ENCODE measurements around the gene PIK3R4. TPM values are rescaled to one million over a fixed set of nuclear protein-coding genes. Genes with fewer than 3 reads are reported as not detected.

The PIK3R4 gene
- total RNA-seq, 2 experiments from 2014 or later = 34.3 to 34.9 TPM

DNA sequence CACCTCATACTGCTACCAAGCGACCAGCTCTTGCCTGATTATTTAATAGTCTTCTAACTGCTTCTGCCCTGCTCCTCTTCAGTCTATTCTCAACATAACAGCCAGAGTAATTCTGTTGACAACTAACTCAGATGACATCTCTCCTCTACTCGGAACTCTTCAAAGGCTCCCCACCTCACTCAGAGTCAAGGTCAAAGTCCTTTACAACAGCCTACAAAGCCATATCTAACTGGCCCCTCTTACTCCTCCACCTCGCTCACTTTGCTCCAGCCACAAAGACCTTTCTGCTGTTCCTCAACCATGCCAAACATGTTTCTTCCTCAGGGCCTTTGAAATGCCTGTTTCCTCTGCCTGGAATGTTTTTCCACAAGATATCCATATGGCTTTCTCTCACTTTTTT is 43.6 kb downstream of the PIK3R4 start:
- CTCF ChIA-PET = no interaction called here
- POLR2A ChIA-PET = no interaction called here

DNA sequence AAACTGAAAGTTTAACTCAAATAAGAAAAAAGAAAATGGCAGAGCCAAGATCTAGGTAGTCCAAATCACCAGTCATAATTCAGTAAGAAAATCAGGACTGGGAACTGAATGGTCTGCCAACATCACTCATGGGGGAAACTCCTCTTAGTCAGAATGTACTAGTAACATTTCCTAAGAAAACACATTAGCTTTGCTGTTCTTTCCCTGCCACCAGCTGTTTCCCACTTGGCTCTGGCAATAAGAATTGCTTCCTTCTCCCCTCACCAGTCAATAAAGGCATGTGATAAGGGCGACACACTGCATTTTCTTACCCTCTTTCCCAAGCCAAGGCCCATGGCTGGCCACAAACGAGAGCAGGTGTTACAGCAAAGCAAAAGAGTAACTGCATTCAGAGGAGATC is 46.1 kb downstream of the PIK3R4 start:
- ChIA-PET CTCF (no interaction called here), POLR2A (no interaction called here)

DNA sequence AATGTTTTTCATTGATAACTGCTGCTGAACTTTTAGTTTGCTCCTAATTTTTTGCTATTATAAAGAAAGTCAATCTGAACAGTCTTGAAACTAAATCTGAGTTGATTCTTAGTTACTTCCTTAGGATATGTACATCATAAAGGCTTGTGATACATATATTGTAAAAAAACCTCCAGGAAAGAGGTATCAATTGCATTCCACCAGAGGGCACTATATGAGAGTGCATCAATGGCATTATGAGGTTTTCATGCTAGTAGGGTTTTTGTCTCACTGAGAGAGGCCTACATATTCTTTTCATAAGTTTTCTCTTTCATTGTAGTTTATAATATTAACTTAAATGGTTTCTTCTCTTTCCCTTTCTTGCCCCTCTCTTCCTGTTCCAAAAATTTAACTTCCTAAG is 46.9 kb downstream of the PIK3R4 start:
- POLR2A ChIA-PET = no interaction called here
- CTCF ChIA-PET = no interaction called here

DNA sequence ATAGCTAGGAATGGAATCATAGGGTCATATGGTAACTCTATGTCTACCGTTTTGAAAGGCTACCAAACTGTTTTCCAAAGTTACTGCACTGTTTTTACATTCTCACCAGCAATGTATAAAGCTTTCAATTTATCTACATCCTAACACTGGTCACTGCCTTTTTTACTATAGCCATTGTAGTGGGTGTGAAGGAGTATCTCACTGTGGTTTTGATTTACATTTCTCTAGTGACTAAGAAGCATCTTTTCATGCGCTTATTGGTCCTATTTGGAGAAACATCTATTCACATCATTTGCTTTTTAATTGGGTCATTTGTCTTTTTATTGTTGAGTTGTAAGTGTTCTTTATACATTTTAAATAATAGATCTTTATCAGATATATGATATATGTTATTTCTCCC is 53.3 kb downstream of the PIK3R4 start:
- ChIA-PET POLR2A (no interaction called here), CTCF (no interaction called here)

DNA sequence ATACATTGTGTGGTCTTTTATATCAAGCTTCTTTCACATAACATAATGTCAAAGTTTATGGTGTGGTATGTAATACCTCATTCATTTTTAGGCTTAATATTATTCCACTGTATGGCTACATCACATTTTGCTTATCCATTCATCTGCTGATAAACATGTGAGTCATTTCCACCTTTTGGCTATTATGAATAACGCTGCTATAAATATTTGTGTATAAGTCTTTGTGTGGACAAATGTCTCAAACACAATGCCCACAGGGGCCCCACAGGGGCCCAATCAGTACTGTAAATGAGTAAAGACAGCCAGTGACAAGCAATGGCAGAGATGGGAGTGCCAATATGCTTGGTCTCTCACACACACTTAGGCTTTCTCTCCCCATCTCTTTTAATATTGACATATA is 54.2 kb downstream of the PIK3R4 start:
- POLR2A ChIA-PET = no interaction called here

DNA sequence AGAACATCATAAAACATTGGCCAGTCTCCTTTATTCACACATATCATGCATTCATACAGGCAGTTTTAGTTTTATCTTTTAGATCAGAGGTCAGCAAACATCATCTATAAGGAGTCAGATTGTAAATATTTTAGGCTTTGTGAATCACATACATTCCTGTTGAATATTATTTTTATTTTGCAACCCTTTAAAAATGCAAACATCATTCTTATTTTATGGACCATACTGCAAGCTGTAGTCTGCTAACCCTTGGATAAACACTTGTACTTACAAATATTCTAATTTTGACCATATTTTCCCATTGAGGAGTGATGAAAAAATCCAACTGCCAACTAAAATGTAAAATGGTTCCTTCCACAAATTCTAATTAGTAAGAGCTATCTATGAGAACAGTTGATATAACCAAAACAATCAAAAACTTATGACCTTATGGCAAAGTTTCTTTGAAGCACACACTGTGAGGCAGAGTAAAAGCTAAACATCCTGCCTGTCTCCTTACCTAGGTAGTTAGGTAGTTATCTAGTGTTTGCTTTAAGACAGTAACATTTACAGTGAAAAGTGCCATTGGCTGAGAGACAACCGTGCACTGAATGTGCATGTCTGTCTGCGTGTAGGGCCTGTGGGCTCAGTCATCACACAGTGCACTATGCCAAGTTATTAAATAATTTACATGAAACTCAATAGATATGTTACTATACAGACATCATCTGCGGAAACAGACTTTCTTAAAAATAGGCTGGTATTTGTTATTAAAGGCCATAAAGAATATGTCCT is 57.7 kb downstream of the PIK3R4 start:
- CTCF ChIA-PET = no interaction called here
- POLR2A ChIA-PET = no interaction called here

More for the DNA sequence above, 54.2 kb downstream of the PIK3R4 start:
- CTCF ChIA-PET = no interaction called here

DNA sequence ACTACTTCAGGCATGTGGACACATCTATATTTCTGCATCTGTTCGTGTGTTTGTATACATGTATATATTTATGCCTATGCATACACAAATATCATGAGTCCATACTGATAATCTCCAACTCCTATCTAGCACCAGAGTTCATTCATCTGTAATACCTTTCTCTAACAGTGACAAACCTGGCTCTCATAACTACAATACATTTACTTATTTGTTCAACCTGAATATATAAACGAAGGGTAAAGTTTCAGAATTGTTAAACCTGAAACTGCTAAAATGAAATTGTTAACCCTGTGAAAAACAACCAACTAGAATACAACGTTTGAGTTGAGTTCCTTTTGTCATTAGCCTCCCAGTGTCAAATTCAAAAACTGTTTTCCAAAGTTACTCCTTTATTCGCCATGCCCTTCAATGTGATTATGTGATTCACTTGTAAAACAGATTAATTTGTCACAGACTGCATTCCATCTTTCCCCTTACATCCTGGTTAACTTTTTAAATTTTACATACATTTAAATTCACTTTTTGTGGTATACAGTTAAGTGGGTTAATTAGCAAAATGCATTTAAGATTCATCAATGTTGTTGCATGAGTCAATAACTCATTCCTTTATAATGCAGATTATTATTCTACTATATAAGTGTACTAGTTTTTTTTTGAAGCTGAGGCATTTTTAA is 58.5 kb downstream of the PIK3R4 start:
- ChIA-PET POLR2A (no interaction called here), CTCF (no interaction called here)

DNA sequence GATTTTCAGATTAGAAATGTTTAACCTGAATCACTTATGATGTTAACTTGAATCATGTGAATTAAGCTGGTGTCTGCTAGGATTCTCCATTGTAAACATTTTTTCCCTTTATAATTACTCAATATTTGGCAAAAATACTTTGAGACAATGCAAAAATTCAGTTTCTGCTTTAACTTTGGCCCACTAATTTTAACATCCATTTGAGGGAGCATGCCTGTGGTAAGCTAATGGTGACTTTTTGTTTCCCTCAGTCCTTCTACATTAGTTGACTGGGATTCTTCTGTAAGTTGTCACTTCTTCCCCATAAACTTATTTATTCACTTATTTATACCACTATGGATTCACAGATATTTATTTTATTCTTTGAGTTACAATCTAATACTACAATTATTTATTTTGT is 59.3 kb downstream of the PIK3R4 start:
- CTCF ChIA-PET = no interaction called here
- POLR2A ChIA-PET = no interaction called here

DNA sequence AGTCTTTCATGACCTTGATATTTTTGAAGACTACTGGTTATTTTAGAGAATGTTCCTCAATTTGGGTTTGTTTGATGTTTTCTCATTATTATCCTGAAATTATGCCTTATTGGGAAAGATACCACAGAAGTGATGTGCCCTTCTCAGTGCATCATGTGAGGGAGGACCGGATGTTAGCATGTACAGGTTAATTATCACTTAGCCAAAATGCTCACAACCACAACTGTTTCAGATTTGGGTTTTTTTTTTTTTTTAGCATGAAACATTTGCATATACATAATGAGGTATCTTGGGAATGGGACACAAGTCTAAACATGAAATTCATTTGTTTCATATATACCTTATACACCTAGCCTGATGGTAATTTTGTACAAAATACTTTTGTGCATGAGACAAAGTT is 59.8 kb downstream of the PIK3R4 start:
- CTCF ChIA-PET = no interaction called here
- POLR2A ChIA-PET = no interaction called here

DNA sequence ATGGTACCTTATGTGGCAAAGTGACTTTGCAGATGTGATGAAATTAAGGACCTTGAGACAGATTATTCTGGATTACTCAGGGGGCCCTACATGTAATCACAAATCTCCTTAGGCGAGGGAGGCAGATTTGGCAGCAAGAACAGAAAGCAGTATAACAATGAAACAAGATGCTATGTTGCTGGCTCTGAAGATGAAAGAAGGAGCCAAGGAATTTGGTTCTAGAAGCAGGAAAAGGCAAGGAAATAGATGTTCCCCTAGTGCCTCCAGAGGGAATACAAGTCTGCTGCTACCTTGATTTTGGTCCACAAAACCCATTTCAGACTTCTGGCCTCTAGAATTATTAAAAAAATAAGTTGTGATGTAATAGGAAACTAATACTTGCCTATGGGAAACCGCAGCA is 64.5 kb downstream of the PIK3R4 start:
- ChIA-PET POLR2A (no interaction called here), CTCF (no interaction called here)

DNA sequence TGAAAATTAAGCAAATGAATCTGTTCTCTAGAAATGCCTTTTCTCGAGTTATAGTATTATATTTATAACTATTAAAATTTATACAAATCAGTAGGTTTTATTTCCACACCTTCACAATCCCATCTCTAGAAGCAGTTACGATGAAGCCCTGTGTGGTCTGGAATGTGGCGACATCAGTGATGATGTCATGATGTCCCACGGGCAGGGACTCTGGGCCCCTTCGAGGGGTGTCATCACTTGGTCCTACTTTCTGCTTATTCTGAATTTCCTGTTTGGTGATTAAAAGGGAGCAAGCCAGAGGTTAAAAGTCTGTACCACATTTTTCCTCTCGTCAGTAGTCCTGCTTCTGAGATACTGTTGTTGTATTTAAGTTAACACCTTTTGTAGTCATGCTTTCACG is 67.4 kb downstream of the PIK3R4 start:
- CTCF ChIA-PET = no interaction called here
- POLR2A ChIA-PET = no interaction called here

DNA sequence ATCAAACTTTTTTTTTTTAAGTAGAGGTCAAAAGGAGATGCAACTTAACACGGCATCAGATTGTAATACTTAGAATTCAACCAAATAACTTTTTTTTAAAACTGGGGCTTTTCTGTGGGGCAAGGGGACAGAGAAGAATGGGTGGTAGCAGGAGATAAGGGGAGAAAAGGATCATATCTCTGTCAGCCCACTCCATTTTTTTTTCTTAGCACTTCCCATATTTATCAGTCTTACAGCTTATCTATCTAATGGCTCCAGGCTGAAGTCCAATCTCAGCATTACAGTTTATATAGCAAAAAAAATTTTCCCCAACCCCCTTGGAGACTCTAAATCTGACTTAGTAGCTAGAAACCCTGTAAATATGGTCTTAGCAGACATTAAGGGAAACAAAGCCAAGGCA is 69.3 kb downstream of the PIK3R4 start:
- ChIA-PET POLR2A (no interaction called here), CTCF (interaction anchor here (0.6 kb wide), 1 partner anchor 771 kb away, joined by 3 read pairs; no protein-coding TSS in a partner anchor)

DNA sequence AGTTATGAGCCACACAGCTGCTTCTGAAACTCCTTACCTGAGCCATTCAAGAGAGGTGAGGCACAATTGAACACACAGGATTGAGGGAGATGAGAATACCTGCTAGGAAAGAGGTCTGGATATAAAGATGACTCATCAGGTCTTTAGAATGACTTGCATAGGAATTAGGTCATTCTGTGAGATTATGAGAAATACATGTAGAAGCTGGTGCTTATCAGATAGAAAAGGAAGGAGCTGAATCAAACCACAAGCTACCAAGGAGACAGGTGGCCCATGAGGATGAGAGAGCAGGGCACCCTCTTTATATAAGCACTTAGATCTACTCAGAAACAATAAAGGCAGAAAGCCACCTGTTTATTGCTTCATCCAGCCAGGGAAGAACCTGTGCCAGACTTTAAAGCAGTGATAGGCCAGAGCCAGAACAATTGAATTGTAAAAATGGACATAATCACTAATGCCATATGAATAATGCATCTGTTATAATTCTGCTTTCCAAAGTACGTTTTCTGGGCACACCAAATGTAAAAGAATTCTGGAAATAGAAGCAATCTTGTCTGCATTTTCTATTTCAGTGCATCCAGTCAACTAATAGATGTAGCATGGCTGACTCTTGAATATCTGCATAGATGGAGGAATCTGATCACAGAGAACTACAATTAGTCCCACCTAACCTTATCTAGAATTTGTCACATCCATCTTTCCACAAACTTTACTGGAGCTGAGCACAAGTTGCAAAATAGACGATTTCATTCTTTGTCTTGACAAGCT is 74.9 kb downstream of the PIK3R4 start:
- CTCF ChIA-PET = no interaction called here

DNA sequence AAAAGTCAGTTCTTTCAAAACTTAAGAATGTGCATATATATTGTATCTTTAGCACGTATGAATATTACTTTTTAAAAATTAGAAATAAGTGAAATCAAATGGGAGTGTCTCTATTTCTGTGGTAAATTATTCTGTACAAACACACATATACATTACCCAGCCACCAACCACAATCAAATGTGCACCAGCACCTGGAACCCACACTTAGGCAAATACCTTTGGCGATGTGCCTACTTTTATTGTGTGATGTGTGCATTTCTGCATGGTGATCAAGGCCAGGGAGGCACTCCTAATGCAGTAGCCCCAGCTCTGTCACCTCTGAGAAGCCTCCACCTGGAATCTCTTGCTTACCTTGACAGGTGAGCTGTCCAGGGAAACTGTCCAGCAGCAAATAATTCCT is 76.9 kb downstream of the PIK3R4 start:
- ChIA-PET POLR2A (no interaction called here), CTCF (no interaction called here)

More for the DNA sequence above, 74.9 kb downstream of the PIK3R4 start:
- POLR2A ChIA-PET = no interaction called here

DNA sequence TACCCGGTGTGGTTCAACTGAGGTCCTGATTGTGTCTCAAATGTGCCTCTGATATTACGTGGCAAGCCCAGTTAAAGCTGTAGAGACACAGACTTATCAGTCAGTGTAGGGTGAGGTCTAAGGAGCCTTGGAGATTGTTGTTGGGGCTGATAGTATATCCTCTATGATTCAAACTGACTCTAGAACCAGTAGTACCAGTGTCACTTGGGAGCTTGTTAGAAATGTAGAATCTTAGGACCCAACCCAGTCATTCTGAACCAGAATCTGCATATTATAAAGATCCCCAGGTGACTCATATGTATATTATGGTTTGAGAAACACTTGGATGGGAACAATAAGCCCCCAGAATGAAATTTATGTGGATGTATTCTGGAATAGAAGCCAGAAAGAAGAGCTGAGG is 83.5 kb downstream of the PIK3R4 start:
- POLR2A ChIA-PET = no interaction called here

DNA sequence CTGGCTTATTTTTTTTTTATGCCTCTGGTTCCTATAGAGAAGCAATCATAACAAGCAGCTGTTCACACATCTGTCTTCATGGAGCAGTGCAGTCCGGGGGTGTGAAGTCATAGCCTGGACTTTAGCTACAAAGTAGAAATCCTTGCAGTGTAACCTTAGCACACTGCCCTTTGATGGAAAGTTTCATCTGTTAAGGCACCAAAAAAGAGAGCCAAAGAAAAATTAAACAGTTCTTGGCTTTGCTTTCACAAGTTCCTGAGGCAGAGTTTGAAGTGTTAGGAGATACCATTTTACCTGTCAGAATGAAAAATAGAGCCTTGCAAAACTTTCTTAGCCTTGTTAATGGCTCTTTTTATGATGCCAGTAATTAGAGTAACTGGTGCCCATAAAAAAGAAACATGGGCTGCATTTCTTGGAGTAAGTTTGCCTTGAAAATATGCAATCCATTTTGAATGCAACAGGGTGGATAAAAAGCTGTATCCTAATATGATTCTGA is 84.1 kb downstream of the PIK3R4 start:
- ChIA-PET POLR2A (no interaction called here), CTCF (no interaction called here)

More for the DNA sequence above, 83.5 kb downstream of the PIK3R4 start:
- CTCF ChIA-PET = no interaction called here

DNA sequence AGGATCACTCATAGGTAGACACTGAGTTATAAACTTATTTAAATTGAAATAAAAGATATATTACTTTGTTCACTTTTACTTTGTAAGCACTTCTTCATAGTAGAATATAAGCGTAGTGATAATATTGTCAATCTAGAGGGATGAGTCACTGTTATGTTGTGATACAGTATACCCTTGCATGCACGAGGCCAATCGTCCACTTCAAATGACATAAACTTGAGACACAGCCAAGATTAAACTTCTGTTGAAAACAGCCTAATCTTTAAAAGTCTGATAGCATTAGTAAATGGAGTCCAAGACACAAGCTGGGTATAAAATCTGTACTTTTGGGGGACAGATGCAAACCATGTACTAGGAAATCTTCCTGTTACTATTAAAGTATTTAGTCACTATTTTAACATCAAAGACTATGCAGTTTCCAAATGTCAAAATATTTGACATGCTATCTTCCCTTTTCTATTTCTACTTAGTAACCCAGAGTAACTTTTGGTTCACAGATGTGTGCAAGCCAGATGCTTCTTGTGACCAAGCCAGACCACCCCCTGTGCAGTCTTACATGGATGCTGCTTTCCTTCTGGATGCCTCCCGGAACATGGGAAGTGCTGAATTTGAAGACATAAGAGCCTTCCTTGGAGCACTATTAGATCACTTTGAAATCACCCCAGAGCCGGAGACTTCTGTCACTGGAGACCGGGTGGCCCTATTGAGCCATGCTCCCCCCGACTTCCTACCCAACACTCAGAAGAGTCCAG is 85.3 kb downstream of the PIK3R4 start:
- CTCF ChIA-PET = no interaction called here
- POLR2A ChIA-PET = no interaction called here

DNA sequence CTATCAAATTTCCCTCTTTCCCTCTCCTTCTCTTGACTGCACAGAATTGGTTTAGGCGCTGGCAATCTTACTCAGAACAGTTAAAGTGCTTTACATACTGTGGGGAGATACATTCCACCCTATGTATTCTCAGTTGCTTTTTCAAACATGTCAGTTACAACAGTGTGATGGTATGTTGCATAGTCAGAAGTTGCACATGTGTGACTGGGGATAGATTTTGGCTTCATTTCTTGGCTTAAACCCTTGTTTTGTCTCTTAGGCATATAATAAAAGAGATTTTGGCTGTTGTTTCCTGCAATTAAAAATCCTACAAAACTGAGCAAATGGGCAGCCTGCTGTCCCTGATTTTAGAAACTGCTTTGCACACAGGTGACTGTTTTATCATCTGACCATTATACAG is 86.7 kb downstream of the PIK3R4 start:
- CTCF ChIA-PET = no interaction called here
- POLR2A ChIA-PET = no interaction called here

DNA sequence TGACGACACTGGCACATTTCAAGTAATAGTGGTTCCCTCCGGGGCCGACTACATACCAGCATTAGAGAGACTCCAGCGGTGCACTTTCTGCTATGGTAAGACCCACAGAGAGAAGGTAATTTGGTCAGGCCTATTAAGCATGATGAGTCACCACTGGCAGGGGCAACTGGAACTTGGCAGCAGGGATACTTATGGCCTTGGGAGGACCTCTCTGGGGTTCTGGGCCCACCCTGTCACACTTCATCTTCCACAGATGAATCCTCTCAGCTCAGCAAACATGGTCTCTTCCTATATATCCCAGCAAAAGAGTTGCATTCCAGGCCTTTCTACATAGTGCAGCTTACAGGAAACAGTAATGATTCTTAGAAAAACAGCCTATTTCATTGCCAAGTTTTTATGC is 88.0 kb downstream of the PIK3R4 start:
- ChIA-PET POLR2A (no interaction called here), CTCF (no interaction called here)

DNA sequence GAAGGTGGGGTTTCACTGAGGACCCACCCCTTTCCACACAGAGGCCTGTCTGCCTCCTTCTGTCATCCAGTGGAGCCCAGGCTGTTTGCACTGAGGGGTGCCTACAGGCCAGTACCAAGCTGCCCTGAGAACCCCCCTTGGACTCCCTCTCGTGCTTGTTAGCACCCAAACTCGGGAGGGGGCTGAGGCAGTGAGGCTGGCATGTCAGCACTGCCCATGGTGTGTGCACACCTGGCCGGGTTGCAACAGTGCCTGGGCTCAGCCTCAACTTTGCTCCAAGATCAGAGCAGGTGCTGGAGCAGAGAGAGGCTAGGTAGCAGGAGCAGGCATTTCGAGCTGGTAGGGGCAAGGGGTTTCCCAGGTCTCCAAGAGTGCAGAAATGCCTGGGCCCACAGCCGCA is 90.0 kb downstream of the PIK3R4 start:
- POLR2A ChIA-PET = no interaction called here
- CTCF ChIA-PET = no interaction called here

DNA sequence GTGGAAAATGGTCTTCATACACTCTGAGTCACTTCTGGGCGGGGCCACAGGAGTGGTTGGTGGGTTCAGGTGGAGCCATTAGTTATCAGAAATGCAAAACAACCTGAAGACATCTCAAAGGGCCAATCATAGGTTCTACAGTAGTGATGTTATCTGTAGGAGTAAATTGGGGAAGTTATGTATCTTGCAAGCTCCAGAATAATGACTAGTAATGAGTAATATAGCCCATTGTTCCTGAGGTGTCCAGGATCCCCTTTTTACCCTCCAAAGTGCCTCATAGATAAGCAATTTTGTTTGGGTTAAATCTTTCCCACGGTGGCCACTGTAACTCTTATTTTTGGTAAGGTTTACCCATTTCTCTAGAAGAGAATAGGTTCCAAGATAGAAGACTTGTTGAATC is 91.7 kb downstream of the PIK3R4 start:
- ChIA-PET POLR2A (no interaction called here), CTCF (no interaction called here)

All from activated CD8-positive, alpha-beta memory T cell treated with anti-CD3 and anti-CD28 coated beads for 36 hours (primary cell).